Measurements from ENCODE around the gene PRKCE. TPM values are rescaled to one million over a fixed set of nuclear protein-coding genes. Genes with fewer than 3 reads are reported as not detected.

The PRKCE gene
- total RNA-seq, 2 experiments from 2014 or later, result 17.0 to 42.1 TPM

- Histone ChIP-seq H3K9me2 (ENCODE audit: insufficient read depth, low read length) (no peaks in the 10 kb centered on the region), H3K36me3 (ENCODE audit: insufficient read depth, low read length) (no peaks in the 10 kb centered on the region), H3K4me1 (ENCODE audit: insufficient read depth, low read length, poor library complexity, severe bottlenecking) (no peaks in the 10 kb centered on the region), H3K79me2 (ENCODE audit: insufficient read depth, low read depth, low read length) (no peaks in the 10 kb centered on the region), H3K9me3 (ENCODE audit: low read length) (no peaks in the 10 kb centered on the region), H3K4me3 (ENCODE audit: low read depth, low read length, poor library complexity, severe bottlenecking) (no peak overlapping the region), H3K27ac (ENCODE audit: low read depth, low read length, poor library complexity, severe bottlenecking) (no peak overlapping the region), H2AFZ (ENCODE audit: low read length) (no peak overlapping the region), H4K20me1 (ENCODE audit: insufficient read depth, low read length) (no peaks in the 10 kb centered on the region), H3K4me2 (ENCODE audit: low read length) (no peak overlapping the region)
- no peak for DNase-seq (ENCODE audit: low spot score)
- TF ChIP-seq EZH2phosphoT487 (IDR thresholded peaks at IDR 0.05; ENCODE audit: borderline replicate concordance, low read depth, low read length) (no peak), CTCF (conservative IDR thresholded peaks at IDR 0.05; ENCODE audit: low read length) (no peak)
- ChIA-PET POLR2A (interaction anchor here (0.5 kb wide), 1 partner anchor 235 kb away, joined by 3 read pairs; no protein-coding TSS in a partner anchor), CTCF (ENCODE audit: unreplicated experiment) (no interaction called here)
- BruUV-seq (replicated peaks), result no TSS peak
- intact Hi-C loops (cut with micrococcal nuclease; ENCODE audit: unreplicated experiment), result no loop called here
Observed at GRCh38 chr2:46232860-46233259, 581.4 kb downstream of the PRKCE start.

GRCh38 chr2:46236006-46236875, 584.8 kb downstream of the PRKCE start:
- no peak for DNase-seq (ENCODE audit: low spot score)
- Histone ChIP-seq H3K9me2 (ENCODE audit: insufficient read depth, low read length) (no peaks in the 10 kb centered on the region), H2AFZ (ENCODE audit: low read length) (no peak overlapping the region), H3K79me2 (ENCODE audit: insufficient read depth, low read depth, low read length) (no peaks in the 10 kb centered on the region), H3K4me3 (ENCODE audit: low read depth, low read length, poor library complexity, severe bottlenecking) (no peak overlapping the region), H3K4me2 (ENCODE audit: low read length) (no peak overlapping the region), H3K27ac (ENCODE audit: low read depth, low read length, poor library complexity, severe bottlenecking) (no peak overlapping the region), H3K9me3 (ENCODE audit: low read length) (no peaks in the 10 kb centered on the region), H4K20me1 (ENCODE audit: insufficient read depth, low read length) (no peaks in the 10 kb centered on the region), H3K36me3 (ENCODE audit: insufficient read depth, low read length) (no peaks in the 10 kb centered on the region), H3K4me1 (ENCODE audit: insufficient read depth, low read length, poor library complexity, severe bottlenecking) (no peaks in the 10 kb centered on the region)
- POLR2A ChIA-PET, result no interaction called here
- no peak for TF ChIP-seq CTCF (conservative IDR thresholded peaks at IDR 0.05; ENCODE audit: low read length)
- no peak for TF ChIP-seq EZH2phosphoT487 (IDR thresholded peaks at IDR 0.05; ENCODE audit: borderline replicate concordance, low read depth, low read length)
- CTCF ChIA-PET (ENCODE audit: unreplicated experiment), result no interaction called here
- intact Hi-C loops (cut with micrococcal nuclease; ENCODE audit: unreplicated experiment), result no loop called here
- no TSS peak for BruUV-seq (replicated peaks)

Data from OCI-LY7 (cell line).